Parathyroid adenoma (tissue), 2 donors: ENCODE data around the gene GOLGA8S.
"Not testable (repeated sequence)": the region's sequence is repeated elsewhere in the genome, so short reads cannot be mapped to it uniquely, and the experiment has no call there.

ENCODE experiments used
- H2AFZ ChIP-seq: fragments of 300-600 bp; sonication (generic); one replicate; pipeline ENCODE4 v1.7.0; 2017; ENCODE audit warnings: antibody characterized with exemption, mild to moderate bottlenecking
- H3K27ac ChIP-seq: fragments of 300-600 bp; sonication (generic); one replicate; pipeline ENCODE4 v1.7.0; 2017
- H3K27me3 ChIP-seq: fragments of 300-600 bp; sonication (generic); one replicate; pipeline ENCODE4 v1.7.0; 2017; ENCODE audit warnings: low read length; ENCODE audit not compliant: control insufficient read depth, insufficient read depth
- H3K36me3 ChIP-seq: fragments of 300-600 bp; sonication (generic); one replicate; pipeline ENCODE4 v1.7.0; 2017; ENCODE audit warnings: low read length; ENCODE audit not compliant: control insufficient read depth, insufficient read depth
- H3K4me1 ChIP-seq: fragments of 300-600 bp; sonication (generic); one replicate; pipeline ENCODE4 v1.7.0; 2017; ENCODE audit warnings: control low read depth
- H3K4me2 ChIP-seq: fragments of 300-600 bp; sonication (generic); one replicate; pipeline ENCODE4 v1.7.0; 2017; ENCODE audit warnings: low read length
- H3K4me3 ChIP-seq: fragments of 300-600 bp; sonication (generic); one replicate; pipeline ENCODE4 v1.7.0; 2017; ENCODE audit warnings: low read depth, low read length
- H3K79me2 ChIP-seq: fragments of 300-600 bp; sonication (generic); one replicate; pipeline ENCODE4 v1.7.0; 2017; ENCODE audit warnings: control low read depth
- H3K9ac ChIP-seq: fragments of 300-600 bp; sonication (generic); one replicate; pipeline ENCODE4 v1.7.0; 2017; ENCODE audit warnings: mild to moderate bottlenecking
- H3K9me3 ChIP-seq: fragments of 300-600 bp; sonication (generic); one replicate; pipeline ENCODE4 v1.7.0; 2017; ENCODE audit warnings: low read length; ENCODE audit not compliant: control insufficient read depth
- CTCF ChIP-seq: fragments of 300-600 bp; sonication (generic); IDR thresholded peaks from one replicate; pipeline ENCODE4 v1.7.0; 2017; ENCODE audit warnings: antibody characterized with exemption, mild to moderate bottlenecking
- donor health status: primary hyperparathyroidism.

GOLGA8S gene

GRCh38 chr15:23385886-23386430 lies 31.4 kb downstream of the GOLGA8S start:
- no peaks in the 10 kb centered on the region for H3K4me1 ChIP-seq
- no peak overlapping the region for H2AFZ ChIP-seq
- no peak overlapping the region for H3K9ac ChIP-seq
- TF ChIP-seq CTCF: no peak
- H3K79me2 ChIP-seq: no peaks in the 10 kb centered on the region
- H3K4me2 ChIP-seq: no peak overlapping the region
- H3K9me3 ChIP-seq: no peaks in the 10 kb centered on the region
- H3K4me3 ChIP-seq: no peak overlapping the region
- no peaks in the 10 kb centered on the region for H3K27me3 ChIP-seq
- no peaks in the 10 kb centered on the region for H3K36me3 ChIP-seq
- H3K27ac ChIP-seq: no peak overlapping the region

- H3K27me3 ChIP-seq: no peaks in the 10 kb centered on the region
- H3K36me3 ChIP-seq: no peaks in the 10 kb centered on the region
- no peaks in the 10 kb centered on the region for H3K4me1 ChIP-seq
- H3K9me3 ChIP-seq: no peaks in the 10 kb centered on the region
- no peak overlapping the region for H3K27ac ChIP-seq
- no peak overlapping the region for H3K4me3 ChIP-seq
- no peak overlapping the region for H3K4me2 ChIP-seq
- no peak overlapping the region for H2AFZ ChIP-seq
- TF ChIP-seq CTCF: no peak
- H3K9ac ChIP-seq: no peak overlapping the region
- no peaks in the 10 kb centered on the region for H3K79me2 ChIP-seq
These were observed 33.2 kb downstream of the GOLGA8S start for GRCh38 chr15:23387621-23388190.

- no peak overlapping the region for H3K27ac ChIP-seq
- H3K9me3 ChIP-seq: no peaks in the 10 kb centered on the region
- no peaks in the 10 kb centered on the region for H3K36me3 ChIP-seq
- no peak overlapping the region for H3K4me2 ChIP-seq
- no peak overlapping the region for H2AFZ ChIP-seq
- no peaks in the 10 kb centered on the region for H3K27me3 ChIP-seq
- no peak for TF ChIP-seq CTCF
- no peaks in the 10 kb centered on the region for H3K4me1 ChIP-seq
- H3K9ac ChIP-seq: no peak overlapping the region
- no peaks in the 10 kb centered on the region for H3K79me2 ChIP-seq
- no peak overlapping the region for H3K4me3 ChIP-seq
These were observed 40.6 kb downstream of the GOLGA8S start for GRCh38 chr15:23395030-23395692.

- no peak overlapping the region for H3K9ac ChIP-seq
- H3K27me3 ChIP-seq: no peaks in the 10 kb centered on the region
- H3K4me1 ChIP-seq: no peaks in the 10 kb centered on the region
- H2AFZ ChIP-seq: no peak overlapping the region
- H3K4me2 ChIP-seq: no peak overlapping the region
- H3K36me3 ChIP-seq: no peaks in the 10 kb centered on the region
- H3K9me3 ChIP-seq: no peaks in the 10 kb centered on the region
- H3K79me2 ChIP-seq: no peaks in the 10 kb centered on the region
- H3K4me3 ChIP-seq: no peak overlapping the region
- no peak for TF ChIP-seq CTCF
- H3K27ac ChIP-seq: no peak overlapping the region
These were observed 41.3 kb downstream of the GOLGA8S start for GRCh38 chr15:23395832-23396231.

GRCh38 chr15:23397779-23398178 lies 43.2 kb downstream of the GOLGA8S start:
- H3K4me3 ChIP-seq: no peak overlapping the region
- no peak overlapping the region for H2AFZ ChIP-seq
- no peak overlapping the region for H3K9ac ChIP-seq
- no peaks in the 10 kb centered on the region for H3K79me2 ChIP-seq
- H3K27me3 ChIP-seq: no peaks in the 10 kb centered on the region
- TF ChIP-seq CTCF: no peak
- no peaks in the 10 kb centered on the region for H3K9me3 ChIP-seq
- H3K36me3 ChIP-seq: no peaks in the 10 kb centered on the region
- no peak overlapping the region for H3K27ac ChIP-seq
- no peaks in the 10 kb centered on the region for H3K4me1 ChIP-seq
- H3K4me2 ChIP-seq: no peak overlapping the region

GRCh38 chr15:23398357-23398756 lies 43.8 kb downstream of the GOLGA8S start:
- not testable (repeated sequence) for H3K9me3 ChIP-seq, H3K4me1 ChIP-seq, H3K27ac ChIP-seq, H3K36me3 ChIP-seq, H3K4me2 ChIP-seq, H2AFZ ChIP-seq, H3K9ac ChIP-seq, H3K79me2 ChIP-seq, H3K27me3 ChIP-seq, H3K4me3 ChIP-seq

- not testable (repeated sequence) for H3K36me3 ChIP-seq
These were observed 44.7 kb downstream of the GOLGA8S start for GRCh38 chr15:23399207-23399606.

More at GRCh38 chr15:23399207-23399606, 44.7 kb downstream of the GOLGA8S start:
- not testable (repeated sequence) for H3K4me2 ChIP-seq, H3K9me3 ChIP-seq, H3K27me3 ChIP-seq, H3K4me3 ChIP-seq, H3K4me1 ChIP-seq, H3K79me2 ChIP-seq, H3K9ac ChIP-seq, H2AFZ ChIP-seq, H3K27ac ChIP-seq
